Measurements from ENCODE around the gene PCGF3. TPM values are rescaled to one million over a fixed set of nuclear protein-coding genes. Genes with fewer than 3 reads are reported as not detected.
A peak's percentile ranks its signal among the peaks of the same experiment; 100 is the strongest.

PCGF3 gene
- total RNA-seq, 1 experiment from 2014 or later = 33.3 TPM

DNA sequence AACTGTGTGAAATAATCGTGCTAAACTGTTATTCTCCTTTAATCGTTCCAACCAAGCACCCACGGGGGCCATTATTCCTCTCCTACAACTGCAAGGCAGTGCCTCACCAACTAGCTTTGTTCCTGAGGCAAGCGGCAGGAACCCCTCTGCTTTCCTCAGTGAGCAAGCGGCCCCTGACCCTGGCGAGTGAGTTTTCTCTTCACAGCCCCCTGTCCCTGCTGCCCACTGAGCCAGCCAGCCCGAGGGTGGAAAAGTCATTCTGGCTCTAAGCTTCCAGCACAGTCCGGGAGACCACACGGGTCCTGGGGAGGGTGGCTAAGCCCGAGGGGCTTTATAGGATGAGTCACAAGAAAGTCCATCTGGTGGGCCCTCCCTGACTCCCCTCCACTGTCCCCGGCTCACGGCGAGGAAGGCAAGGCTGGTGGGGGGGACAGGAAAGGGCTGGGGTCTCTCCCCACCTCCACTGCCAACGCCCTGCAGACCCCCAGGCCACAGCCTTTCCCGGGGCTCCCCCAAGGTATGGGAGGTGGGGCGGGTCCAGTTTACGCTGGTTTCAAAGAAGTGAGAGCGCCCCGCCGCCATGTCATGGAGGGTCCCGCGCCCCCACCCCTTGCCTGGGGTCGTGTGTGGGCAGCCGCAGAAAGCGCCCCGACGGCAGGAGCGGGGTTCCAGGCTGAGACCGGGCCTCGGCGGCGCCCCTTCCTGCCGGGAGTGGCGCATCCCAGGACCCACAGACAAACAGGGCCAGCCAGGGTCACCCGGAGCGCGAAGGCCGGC is 75.3 kb downstream of the PCGF3 start:
- no peak for DNase-seq (ENCODE audit: low read depth)

DNA sequence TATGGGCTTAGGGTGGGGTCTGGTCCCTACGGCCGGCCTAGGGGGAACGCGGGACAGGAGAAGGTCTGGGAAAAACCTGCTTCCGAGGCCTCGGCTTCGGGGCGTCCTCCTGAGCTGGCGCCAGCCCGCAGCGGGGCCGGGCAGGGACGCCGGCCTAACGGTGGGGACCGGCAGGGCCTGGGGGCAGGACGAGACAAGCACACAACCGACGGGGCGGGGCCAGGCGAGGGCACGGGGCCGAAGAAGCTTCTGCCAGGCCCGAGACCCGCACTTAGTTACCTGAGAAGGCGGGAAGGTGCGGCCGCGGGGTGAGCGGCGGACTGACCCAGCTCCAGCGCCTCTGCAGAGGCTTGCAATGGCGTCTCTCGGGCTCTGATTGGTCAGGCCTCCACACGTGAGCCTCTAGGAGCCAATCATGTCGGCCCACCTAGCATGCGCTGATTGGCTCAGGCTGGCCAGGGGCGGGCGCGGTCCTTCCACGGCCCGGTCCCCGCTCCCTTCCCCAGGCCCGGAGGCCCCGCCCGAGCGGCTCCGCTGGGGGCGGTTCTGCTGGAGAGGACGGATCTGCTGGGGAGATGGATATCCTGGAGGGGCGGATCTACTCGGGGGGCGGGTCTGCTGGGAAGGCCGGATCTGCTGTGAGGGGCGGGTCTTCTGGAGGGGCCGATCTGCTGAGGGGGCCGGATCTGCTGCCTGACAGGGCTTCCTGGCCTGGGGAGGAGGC is 76.0 kb downstream of the PCGF3 start:
- DNase-seq (ENCODE audit: low read depth) = peak; percentile 99

DNA sequence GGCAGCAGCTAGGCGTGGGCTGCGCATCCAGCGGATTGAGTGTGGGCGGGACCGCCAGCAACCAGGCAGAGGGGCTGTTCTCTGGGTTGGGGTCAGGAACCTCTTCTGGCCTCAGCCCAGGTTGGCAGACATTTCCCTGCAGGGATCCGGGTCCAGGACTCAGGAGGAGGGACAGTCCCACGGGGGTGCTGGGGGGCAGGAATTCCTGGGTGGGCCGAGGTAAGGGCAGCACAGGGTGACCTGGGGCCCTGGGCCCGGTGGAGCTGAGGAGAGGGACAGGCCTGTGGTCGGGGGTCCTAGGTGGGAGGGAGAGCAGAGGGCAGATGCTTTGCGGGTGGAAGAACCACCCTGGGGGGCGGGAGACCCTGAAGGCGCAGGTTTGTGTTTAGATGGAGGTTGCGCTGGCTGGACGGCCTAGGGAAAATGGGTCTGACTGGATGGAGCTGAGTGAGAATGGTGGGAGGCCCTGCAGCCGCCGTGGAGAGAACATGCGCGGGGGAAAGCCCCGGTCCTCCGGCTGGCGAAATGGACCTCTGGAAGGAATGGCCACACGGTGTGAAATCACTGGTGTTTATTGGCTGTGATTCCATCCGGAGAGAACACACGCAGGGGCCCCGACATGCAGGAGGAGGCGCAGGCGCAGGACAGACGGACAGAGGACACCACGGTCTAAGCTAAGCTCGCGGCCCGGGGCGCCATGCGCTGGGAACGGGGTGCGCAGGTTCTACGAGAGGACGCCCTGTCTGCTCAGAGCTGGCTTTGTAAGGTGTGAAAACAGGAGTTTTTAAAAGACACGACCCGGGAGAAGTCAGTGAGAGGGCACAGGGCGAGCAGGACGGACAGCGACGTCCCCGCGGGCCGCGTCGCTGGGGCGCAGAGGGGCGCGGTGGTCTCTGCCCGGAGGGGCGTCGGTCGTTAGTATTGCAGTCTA is 79.0 kb downstream of the PCGF3 start:
- DNase-seq (ENCODE audit: low read depth) = no peak

DNA sequence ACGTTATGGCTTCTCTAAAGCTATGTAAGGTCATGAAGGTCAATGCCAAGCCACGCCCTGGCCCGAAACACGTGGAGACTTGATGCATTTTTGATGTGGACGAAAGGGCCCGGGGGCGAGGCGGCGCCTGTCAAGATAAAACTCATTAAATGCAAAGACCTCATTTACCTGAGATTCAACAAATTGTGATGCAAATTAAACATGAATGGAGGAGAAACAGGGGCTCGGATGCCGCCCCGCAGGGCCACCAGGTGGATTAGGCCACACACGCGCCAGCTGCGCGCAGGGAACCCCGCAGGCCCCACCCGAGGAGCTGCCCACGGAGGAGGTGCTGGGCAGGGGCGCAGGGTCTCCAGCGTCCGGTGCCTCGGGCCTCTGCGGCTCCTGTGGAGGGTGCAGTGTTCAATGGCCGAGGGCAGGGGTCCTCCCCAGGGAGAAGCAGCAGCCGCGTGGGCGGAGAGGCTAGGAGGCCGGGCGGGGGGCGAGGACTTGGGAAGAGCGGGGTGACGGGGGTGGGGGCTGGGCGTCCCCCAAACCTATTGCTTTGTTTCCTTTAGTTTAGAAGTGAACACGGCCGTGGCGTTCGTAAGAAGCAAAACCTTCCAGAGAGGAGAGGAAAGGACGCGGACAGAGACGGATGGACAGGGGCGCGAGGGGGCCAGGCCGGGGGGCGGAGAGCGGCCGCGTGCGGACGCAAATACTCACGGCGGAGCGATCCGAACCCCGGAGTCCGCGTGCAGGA is 79.9 kb downstream of the PCGF3 start:
- DNase-seq (ENCODE audit: low read depth) = no peak

DNA sequence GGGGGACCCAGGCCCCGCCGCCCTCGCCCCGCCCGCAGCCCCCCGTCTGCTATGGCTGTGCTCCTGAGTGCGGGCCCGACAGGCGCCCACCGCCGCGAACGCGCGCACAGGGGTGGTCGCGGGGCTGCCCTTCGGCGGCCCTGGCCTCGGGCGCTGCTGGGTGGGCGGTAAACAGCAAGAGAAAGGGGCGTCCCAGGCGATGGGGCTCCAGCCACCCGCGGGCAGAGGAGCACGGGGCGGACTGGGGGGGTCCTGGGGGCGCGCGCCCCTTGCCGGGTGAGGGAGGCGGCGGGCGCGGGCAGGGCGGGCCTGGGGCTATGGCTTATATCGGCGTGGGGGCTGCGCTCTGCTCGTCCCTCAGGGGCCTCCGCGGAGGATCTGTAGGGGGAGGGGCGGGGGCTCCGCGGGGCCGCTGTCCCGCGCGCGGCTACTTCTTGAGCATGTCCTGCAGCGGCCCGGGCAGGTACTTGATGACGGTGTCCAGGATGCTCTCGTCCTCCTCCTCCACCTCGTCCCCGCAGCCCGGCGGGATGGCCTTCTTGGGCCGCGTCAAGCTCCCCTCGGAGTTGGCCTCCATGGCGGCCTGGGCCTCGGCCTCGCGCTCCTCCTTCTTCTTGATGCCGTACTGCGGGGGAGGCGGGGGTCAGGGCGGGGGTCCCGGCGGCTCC is 80.6 kb downstream of the PCGF3 start:
- DNase-seq (ENCODE audit: low read depth) = no peak

DNA sequence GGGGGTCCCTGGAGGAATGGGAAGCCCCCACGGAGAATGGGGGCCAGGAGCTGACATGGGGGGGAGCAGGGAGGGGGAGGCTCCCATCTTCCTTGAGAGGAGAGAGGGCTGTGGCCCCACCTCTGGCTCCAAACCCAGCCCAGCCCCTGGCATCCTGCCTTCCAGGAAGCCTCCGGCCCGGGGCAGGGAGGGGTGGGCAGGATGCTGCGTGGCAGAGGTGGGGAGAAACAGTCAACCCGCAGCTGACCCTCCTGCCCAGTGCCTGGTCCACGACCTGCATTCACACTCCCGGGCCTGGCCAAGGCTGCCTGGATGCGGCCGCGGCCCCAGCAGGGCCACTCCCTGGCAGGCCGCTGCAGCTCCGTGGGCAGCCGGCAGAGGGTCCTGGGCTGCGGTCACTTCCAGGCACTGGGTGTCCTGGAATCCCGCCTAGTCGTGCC is 81.2 kb downstream of the PCGF3 start:
- DNase-seq (ENCODE audit: low read depth) = no peak

DNA sequence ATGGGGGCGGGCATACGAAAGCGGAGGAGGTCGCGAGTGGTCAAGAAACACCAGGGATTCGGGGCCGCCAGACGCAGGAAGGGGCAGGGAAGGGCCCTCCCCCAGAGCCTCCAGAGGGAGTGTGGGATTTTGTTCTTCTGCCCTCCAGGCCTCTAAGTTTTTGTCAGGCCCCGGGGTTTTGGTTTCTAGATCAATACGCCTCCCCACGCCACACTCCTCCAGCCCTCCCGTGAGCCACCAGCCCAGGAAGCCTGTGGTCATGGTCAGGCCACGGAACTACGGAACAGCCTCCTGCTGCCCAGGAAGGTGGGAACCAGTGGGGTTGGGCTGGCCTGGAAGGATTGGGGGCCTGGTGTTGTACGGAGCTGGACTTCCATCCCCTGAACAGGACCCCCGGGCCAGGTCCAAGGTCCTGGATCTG is 81.9 kb downstream of the PCGF3 start:
- no peak for DNase-seq (ENCODE audit: low read depth)

DNA sequence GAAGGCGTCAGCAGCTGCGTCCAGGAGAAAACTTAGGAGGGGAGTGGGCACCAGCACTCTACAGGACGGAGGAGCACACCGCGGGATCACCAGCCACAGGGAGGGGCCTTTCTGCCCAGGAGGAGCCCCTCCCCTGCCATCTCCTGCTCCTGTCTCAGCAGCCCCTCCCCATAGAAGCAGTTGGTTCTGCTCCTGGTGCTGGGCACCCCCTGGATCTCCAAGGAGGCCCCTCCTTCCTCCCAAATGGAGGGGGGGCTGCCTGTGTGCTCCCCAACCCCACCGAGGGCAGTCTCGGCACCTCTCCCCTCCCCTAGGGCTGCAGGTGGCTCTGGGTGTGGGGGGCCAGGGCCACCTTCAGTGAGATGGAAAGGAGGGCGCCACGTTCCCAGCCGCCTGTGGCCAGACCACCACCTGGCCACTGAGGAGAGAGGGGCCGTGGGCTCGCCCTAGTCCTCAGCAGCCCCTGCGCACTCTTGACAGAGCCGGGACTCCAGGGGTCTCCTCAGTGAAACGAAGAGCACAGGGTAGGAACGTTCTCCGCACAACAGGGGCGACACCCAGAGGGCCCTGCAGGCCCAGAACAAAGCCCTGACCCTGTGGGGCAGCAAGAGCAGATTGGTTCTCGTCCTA is 82.5 kb downstream of the PCGF3 start:
- DNase-seq (ENCODE audit: low read depth) = no peak

DNA sequence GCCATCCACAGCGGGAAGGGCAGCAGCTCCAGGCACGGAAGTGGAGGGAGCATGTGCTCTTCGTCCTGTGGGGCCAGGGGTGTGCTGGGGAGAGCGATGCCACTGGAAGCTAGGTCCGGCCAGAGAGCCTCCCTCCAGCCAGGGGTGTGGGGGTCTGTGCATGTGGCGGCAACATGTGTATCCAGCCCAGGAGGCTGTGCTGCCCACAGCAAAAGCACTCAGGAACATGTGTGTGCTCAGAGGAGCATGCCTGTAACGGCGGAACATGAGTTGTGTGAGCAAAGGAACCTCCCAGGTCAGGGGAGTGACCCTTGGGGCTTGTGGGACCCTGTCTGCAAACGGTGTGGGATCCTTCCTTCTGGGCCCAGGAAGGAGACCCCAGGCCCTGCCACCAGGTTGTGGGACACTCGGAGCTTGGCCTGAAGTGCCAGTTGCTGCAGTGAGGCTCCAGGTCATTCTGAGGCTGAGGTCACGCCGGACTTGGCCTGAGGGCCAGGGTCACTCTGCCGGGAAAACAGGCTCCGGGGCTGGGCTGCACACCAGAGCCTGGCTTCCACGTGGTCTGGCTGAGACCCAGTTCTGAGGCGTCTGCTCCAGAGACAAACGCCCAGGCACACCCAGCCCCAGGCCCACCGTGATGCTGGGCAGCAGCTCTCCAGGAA is 83.1 kb downstream of the PCGF3 start:
- no peak for DNase-seq (ENCODE audit: low read depth)

DNA sequence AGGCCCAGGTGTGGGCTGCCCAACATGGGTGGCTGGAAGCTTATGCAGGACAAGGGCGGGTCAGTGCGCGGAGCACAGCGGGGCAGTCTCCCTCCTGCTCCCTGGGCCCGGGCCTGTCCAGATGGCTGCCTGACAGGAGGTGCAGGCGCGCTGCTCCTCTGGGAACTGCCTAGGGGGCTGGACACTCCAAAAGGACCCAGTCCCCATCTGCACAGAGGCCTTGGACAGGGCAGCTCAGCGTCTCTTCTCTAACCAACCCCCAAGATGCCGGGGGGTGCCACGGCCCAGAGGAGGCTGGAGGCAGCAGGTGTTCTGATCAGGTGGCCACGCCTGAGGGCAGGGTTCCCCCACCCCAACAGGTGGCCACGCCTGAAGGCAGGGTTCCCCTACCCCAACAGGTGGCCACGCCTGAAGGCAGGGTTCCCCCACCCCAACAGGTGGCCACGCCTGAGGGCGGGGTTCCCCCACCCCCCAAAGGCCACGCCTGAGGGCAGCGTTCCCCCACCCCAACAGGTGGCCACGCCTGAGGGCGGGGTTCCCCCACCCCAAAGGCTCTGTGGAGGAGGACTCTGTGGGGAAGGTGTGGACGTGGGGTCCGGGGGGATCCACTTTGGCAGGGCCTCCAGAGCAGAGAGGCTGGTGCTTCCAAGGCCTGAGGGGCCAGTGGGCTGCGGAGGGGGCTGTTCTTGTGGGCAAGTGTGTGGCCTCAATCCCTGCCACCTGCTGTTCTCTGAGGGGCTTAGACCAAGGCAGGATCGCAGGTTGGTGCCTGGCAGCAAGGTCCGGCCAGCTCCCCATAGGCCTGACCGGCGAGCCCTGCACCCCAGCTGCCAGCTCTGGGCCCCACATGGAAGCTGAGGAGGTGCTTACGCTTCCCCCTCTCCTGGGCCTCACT is 84.2 kb downstream of the PCGF3 start:
- DNase-seq (ENCODE audit: low read depth) = no peak

DNA sequence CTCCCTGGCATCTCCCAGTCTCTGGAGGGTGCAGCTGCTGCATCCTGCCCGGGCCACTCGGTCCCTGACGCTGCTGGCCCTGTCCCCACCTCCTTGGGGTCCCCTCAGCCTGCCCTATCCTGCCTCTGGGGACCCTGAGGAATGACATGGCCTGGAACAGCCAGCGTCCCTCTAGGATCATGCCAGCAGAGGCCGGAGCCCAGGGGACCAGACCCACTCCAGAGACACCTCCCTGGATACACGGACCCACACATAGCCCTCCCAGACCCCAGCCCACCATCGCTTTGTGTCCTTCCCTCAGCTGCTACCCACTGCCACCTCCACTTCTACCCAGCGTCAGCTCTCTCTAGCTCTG is 84.8 kb downstream of the PCGF3 start:
- no peak for DNase-seq (ENCODE audit: low read depth)

DNA sequence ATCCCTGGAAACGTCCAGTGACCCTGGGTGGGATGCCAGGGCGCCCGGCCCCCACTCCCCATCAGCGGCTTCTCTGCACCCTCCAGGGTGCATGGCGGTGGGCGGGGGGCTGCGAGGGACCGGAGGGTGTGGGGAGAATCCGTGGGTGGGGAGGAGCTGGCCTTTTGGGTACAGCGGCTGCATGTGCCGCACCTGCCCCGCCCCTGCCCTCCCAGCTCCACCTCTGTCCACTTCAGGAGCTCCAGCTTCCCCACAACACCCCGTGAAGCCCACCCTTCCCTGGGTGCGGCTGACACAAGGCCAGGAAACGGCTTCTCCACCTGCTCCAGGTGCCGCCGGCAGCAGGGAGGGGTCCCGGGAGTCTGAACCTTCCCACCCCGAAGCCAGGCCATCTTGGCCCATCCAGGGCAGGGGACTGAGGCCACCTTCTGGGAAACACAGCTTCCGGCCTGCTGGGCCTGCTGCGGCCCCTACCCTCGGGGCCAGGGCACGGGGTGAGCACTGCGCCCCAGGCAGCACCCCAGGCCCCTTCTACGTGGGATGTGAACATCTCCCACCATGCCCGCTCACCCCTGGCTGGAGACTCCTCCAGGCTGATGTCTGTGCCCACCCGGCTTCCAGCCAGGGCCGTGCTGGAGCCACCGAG is 85.7 kb downstream of the PCGF3 start:
- no peak for DNase-seq (ENCODE audit: low read depth)

DNA sequence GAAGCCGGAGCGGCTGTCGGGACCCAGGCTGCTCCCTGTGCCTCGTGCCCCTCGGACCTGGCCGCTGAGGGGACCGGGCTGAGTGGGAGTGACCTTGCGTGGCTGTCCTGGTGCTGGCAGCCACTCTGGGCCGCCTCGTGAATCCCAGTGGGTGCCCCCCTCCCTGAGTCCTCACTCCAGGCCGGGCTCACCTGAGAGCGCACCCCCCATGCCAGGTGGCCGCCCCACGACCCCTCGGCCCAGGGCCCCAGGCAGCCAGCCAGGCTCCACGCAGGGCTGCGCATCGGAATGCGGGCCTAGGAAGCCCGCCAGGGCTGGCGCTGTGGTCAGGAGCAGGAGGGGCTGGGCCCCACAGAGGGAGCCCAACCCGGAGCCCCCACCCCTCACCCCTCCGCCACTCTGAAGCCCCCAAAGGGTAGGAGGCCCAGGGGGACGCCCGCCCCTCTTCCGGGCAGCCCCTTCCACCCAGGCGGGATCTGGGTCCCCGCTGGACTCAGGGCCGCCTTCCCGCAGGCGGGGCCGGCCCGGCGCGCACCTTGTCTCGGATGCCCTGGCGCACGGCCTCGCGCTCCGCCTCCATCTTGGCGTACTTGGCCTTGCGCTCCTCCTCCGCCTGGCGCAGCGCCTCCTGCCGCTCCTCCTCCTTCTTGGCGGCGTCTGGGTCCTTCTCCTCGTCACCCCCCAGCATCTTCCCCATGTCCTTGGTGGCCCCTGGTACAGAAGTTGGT is 86.4 kb downstream of the PCGF3 start:
- no peak for DNase-seq (ENCODE audit: low read depth)

DNA sequence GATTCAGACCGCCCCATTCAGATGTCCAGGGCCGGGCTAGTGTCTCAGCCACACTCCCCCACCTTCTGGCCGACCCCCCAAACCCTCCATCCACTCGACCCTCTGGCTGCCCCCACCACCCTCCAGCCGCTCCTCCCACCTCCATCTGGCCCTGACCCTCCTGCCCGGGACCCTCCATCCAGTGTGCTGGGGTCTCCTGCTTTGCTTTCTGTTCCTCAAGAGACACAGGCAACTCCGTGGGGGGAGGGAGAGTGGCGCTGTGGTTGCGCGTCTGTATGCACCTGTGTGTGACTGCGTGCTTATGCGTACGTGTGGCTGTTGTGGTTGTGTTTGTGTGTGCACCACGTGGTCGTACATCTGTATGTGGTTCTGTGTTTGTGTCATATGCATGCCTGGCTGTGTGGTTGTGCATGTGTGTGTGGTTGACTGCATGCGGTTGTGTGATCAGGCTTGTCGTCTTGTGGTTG is 87.0 kb downstream of the PCGF3 start:
- no peak for DNase-seq (ENCODE audit: low read depth)

DNA sequence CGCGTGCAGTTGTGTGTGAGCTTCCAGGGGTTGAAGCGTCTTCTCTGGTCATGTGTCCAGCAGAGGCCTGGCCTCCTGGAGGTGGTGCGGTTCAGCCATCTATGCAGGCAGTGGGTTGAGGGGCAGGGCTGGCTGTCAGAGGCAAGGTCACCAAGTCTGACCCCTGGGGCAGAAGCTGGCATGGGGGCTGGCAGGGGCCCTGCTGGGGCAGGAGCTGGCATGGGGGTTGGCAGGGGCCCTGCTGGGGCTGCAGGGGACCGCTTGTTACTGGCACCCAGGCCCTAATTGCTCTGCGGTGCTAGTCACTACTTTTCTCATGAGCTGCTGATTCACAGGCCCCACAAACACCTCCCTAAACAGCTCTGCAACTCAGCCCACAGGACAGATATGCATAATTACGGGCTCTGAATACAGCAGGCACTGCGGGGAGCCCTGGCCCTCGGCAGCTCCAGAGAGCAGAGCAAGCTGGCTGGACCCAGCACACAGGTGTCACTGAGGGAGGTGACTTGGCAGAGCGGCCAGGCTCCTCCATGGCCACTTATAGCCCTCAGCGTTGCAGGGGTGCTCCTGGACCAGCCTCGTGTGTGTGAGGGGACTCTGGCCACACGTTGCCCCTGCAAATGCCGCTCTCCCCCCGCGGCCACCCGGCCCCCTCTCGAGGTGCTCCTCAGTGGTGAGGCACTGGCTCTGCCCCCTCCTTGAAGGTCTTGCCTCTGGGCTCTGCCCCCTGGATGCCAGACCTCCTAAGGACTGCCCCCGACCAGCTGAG is 87.6 kb downstream of the PCGF3 start:
- DNase-seq (ENCODE audit: low read depth) = no peak

DNA sequence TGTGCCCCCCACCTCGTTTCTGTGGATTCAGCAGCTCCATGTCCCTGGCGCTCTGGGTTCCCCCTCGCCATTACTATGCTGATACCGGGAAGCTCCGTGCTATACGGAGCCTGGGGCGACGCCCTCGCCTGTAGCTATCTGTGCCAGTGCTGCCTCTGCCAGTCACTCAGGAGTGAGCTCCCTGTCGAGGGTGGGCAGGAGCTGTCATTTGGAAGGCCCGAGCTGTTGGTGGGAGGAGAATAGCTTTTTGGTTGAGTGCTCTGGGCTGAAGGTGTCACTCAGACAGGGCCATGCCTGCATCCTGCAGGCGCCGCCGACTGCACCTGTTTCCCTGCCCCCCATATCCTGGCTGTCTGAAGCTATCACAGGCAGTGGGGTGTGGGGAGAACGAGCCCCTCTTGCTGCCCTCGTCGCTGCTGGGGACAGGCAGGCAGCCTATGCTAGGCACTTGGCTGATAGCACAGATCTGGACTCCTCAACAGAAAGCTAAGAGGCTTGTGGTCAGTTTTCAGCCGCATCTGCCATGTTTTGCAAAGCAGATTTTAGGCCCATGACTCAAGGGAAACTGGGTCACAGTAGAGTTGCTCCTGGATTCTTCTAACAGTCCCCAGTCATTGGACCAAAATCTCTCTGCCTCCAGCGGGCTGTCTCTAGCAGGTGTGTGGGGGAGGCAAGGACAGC is 88.4 kb downstream of the PCGF3 start:
- DNase-seq (ENCODE audit: low read depth) = no peak

Measured in M059J (cell line).